ENCODE results near the gene PRRC1.

The PRRC1 gene

GRCh38 chr5:127582773-127583370 lies 65.4 kb downstream of the PRRC1 start:
- DNase-seq = no peak

GRCh38 chr5:127583866-127584265 lies 66.4 kb downstream of the PRRC1 start:
- DNase-seq = no peak

- DNase-seq = no peak
These were observed 68.2 kb downstream of the PRRC1 start for GRCh38 chr5:127585661-127586060.

- no peak for DNase-seq
These were observed 68.8 kb downstream of the PRRC1 start for GRCh38 chr5:127586066-127586770.

GRCh38 chr5:127586811-127587210 lies 69.4 kb downstream of the PRRC1 start:
- no peak for DNase-seq

- no peak for DNase-seq
These were observed 69.9 kb downstream of the PRRC1 start for GRCh38 chr5:127587246-127587917.

- no peak for DNase-seq
These were observed 70.9 kb downstream of the PRRC1 start for GRCh38 chr5:127588368-127588767.

- no peak for DNase-seq
These were observed 72.0 kb downstream of the PRRC1 start for GRCh38 chr5:127589309-127590030.

GRCh38 chr5:127590156-127590722 lies 72.8 kb downstream of the PRRC1 start:
- DNase-seq = no peak

- no peak for DNase-seq
These were observed 78.3 kb downstream of the PRRC1 start for GRCh38 chr5:127595484-127596368.

GRCh38 chr5:127596501-127596900 lies 79.1 kb downstream of the PRRC1 start:
- DNase-seq = no peak

GRCh38 chr5:127599320-127599719 lies 81.9 kb downstream of the PRRC1 start:
- DNase-seq = no peak

GRCh38 chr5:127599847-127600246 lies 82.4 kb downstream of the PRRC1 start:
- DNase-seq = no peak

- DNase-seq = no peak
These were observed 83.7 kb downstream of the PRRC1 start for GRCh38 chr5:127601111-127601510.

GRCh38 chr5:127601601-127602000 lies 84.2 kb downstream of the PRRC1 start:
- DNase-seq = no peak

GRCh38 chr5:127602481-127602880 lies 85.0 kb downstream of the PRRC1 start:
- DNase-seq = no peak

- DNase-seq = no peak
These were observed 85.7 kb downstream of the PRRC1 start for GRCh38 chr5:127602896-127603844.

All from NCI-H1930 (cell line).